Activated B cell treated with CpG ODN at 0.5 μM for 24 hours (primary cell): ENCODE data around the gene TGM2. TPM values are rescaled to one million over a fixed set of nuclear protein-coding genes. Genes with fewer than 3 reads are reported as not detected.

Experiments
- ATAC-seq: fragments of 200-7000 bp; cut with Tn5 transposase; one replicate; pipeline ENCODE4 v1.10.0; 2021; ENCODE audit warnings: low read depth, mild to moderate bottlenecking, moderate library complexity
- CTCF ChIA-PET: fragments of 350-600 bp; sonication (Branson Sonifier 250); formaldehyde crosslinking; loops from one replicate; lab custom pipeline; 2021; ENCODE audit warnings: antibody characterized with exemption; lab: Charles Lee
- POLR2A ChIA-PET: fragments of 350-600 bp; sonication (Branson Sonifier 250); formaldehyde crosslinking; loops from one replicate; lab custom pipeline; 2021; ENCODE audit warnings: antibody characterized with exemption; lab: Charles Lee
- DNase-seq: peaks from one replicate; pipeline ENCODE4 v3.0.0; 2022
- H3K27ac Mint-ChIP-seq: one replicate; pipeline ENCODE4 v1.8.0; 2020; ENCODE audit warnings: mixed read lengths
- H3K27me3 Mint-ChIP-seq: one replicate; pipeline ENCODE4 v1.8.0; 2021; ENCODE audit warnings: mixed read lengths
- H3K36me3 Mint-ChIP-seq: one replicate; pipeline ENCODE4 v1.8.0; 2021; ENCODE audit warnings: low read depth, mixed read lengths
- H3K4me1 Mint-ChIP-seq: one replicate; pipeline ENCODE4 v1.8.0; 2021; ENCODE audit warnings: mixed read lengths
- H3K4me3 Mint-ChIP-seq: one replicate; pipeline ENCODE4 v1.8.0; 2020; ENCODE audit warnings: mild to moderate bottlenecking, mixed read lengths
- H3K9me3 Mint-ChIP-seq: one replicate; pipeline ENCODE4 v1.8.0; 2020; ENCODE audit warnings: mixed read lengths
- CTCF ChIP-seq: fragments of 200-600 bp; IDR thresholded peaks from one replicate; pipeline ENCODE4 v1.8.0; 2022; ENCODE audit warnings: antibody characterized with exemption, mild to moderate bottlenecking
- intact Hi-C: fragments of 100-400 bp; cut with micrococcal nuclease; formaldehyde crosslinking; loops from one replicate; pipeline ENCODE4 v1.15.1; 2024
- total RNA-seq: library from RNA; stranded (reverse); gene quantifications from 2 replicates; pipeline ENCODE4 v1.2.3, GENCODE V29; 2022

TGM2 gene
- total RNA-seq, 1 donor from 2014 or later = 22.9 TPM

GRCh38 chr20:38121741-38122140 lies 43.3 kb downstream of the TGM2 start:
- ChIA-PET POLR2A (no interaction called here), CTCF (no interaction called here)
- Mint-ChIP-seq H3K4me1 (no peaks in the 10 kb centered on the region), H3K27me3 (no peaks in the 10 kb centered on the region), H3K27ac (no peak overlapping the region), H3K36me3 (no peaks in the 10 kb centered on the region), H3K9me3 (no peaks in the 10 kb centered on the region), H3K4me3 (no peak overlapping the region)
- intact Hi-C loops = no loop called here
- no peak for ATAC-seq
- no peak for TF ChIP-seq CTCF
- DNase-seq = no peak

GRCh38 chr20:38120625-38120988 lies 44.5 kb downstream of the TGM2 start:
- CTCF ChIA-PET = no interaction called here
- H3K4me3 Mint-ChIP-seq = no peak overlapping the region
- H3K27ac Mint-ChIP-seq = no peak overlapping the region
- intact Hi-C loops = no loop called here
- no peaks in the 10 kb centered on the region for H3K27me3 Mint-ChIP-seq
- no peaks in the 10 kb centered on the region for H3K9me3 Mint-ChIP-seq
- ATAC-seq (no peak), DNase-seq (no peak)
- H3K36me3 Mint-ChIP-seq = no peaks in the 10 kb centered on the region
- TF ChIP-seq CTCF = no peak
- H3K4me1 Mint-ChIP-seq = no peaks in the 10 kb centered on the region
- POLR2A ChIA-PET = no interaction called here

DNA sequence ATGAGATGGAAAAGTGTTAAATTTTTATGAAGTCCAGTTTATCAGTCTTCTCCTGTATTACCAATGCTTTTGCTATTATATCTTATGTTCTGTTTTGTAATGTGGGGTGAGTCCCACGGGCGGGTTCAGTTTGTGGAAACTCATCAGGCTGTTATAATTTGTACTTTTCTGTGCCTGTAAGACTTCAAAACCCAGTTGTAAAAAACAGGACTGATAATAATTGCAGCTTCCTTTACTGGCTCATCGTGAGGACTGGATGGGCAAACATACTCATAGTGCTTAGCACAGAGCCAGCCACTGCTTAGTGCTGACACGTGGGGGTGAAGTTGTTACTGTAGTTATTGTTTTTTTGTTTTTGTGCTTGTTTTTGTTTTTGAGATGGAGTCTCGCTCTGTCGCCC lies 45.6 kb downstream of the TGM2 start:
- intact Hi-C loops = loop anchor here (5.0 kb wide), 1 partner anchor 48 kb away; the partner anchor contains the start of gene TGM2
- no peak overlapping the region for H3K27ac Mint-ChIP-seq
- no peaks in the 10 kb centered on the region for H3K9me3 Mint-ChIP-seq
- H3K27me3 Mint-ChIP-seq = no peaks in the 10 kb centered on the region
- ATAC-seq = no peak
- DNase-seq = no peak
- CTCF ChIA-PET = interaction anchor here (1.1 kb wide), 1 partner anchor 62 kb away, joined by 3 read pairs; no protein-coding TSS in a partner anchor
- no peak for TF ChIP-seq CTCF
- H3K4me1 Mint-ChIP-seq = peaks cover 4% of the 10 kb centered on the region
- H3K36me3 Mint-ChIP-seq = no peaks in the 10 kb centered on the region
- POLR2A ChIA-PET = no interaction called here
- H3K4me3 Mint-ChIP-seq = no peak overlapping the region

DNA sequence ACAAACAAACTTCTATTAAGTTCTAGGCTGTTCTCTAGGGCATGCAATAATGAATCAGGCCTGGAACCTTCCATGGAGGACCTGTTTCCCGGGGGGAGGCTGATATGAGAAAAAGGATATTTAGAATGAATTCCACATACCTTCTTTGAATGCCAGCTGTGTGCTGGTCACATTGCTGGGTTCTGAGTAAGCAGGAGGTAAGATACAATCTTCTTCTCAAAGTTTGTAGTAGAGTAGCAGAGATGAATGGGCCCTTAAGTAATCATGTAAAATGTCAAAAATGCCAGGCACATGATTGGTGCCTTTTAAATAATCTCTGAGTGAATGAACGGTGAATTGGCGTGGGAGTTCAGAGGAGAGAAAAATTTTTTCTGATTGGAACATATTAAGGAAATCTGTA lies 47.4 kb downstream of the TGM2 start:
- ATAC-seq (no peak), DNase-seq (no peak)
- ChIA-PET CTCF (no interaction called here), POLR2A (no interaction called here)
- Mint-ChIP-seq H3K27ac (no peak overlapping the region), H3K27me3 (no peaks in the 10 kb centered on the region), H3K4me3 (no peak overlapping the region), H3K4me1 (peaks cover 6% of the 10 kb centered on the region), H3K36me3 (no peaks in the 10 kb centered on the region), H3K9me3 (no peaks in the 10 kb centered on the region)
- no peak for TF ChIP-seq CTCF
- intact Hi-C loops = loop anchor here (5.0 kb wide), 1 partner anchor 50 kb away; the partner anchor contains the start of gene TGM2

GRCh38 chr20:38117205-38117604 lies 47.9 kb downstream of the TGM2 start:
- ChIA-PET CTCF (no interaction called here), POLR2A (no interaction called here)
- Mint-ChIP-seq H3K27ac (no peak overlapping the region), H3K4me1 (peaks cover 6% of the 10 kb centered on the region), H3K27me3 (no peaks in the 10 kb centered on the region), H3K36me3 (no peaks in the 10 kb centered on the region), H3K9me3 (no peaks in the 10 kb centered on the region), H3K4me3 (no peak overlapping the region)
- DNase-seq (no peak), ATAC-seq (no peak)
- intact Hi-C loops = loop anchor here (5.0 kb wide), 1 partner anchor 50 kb away; the partner anchor contains the start of gene TGM2
- no peak for TF ChIP-seq CTCF
